Hindlimb muscle (tissue), 1 donor: Measurements from ENCODE around the gene DUSP16. TPM values are rescaled to one million over a fixed set of nuclear protein-coding genes. Genes with fewer than 3 reads are reported as not detected.
"Not testable (repeated sequence)": the region's sequence is repeated elsewhere in the genome, so short reads cannot be mapped to it uniquely, and the experiment has no call there.

Experiments
- DNase-seq: peaks from one replicate; pipeline ENCODE4 v3.0.0-alpha.2; 2013
- polyA plus RNA-seq: library from polyadenylated mRNA; unstranded; fragments of 120-200 nt; gene quantifications from one replicate; pipeline ENCODE4 v1.2.1, GENCODE V29; 2013; ENCODE audit not compliant: insufficient read length

Gene DUSP16
- polyA plus RNA-seq, 1 donor, result 33.2 TPM

DNA sequence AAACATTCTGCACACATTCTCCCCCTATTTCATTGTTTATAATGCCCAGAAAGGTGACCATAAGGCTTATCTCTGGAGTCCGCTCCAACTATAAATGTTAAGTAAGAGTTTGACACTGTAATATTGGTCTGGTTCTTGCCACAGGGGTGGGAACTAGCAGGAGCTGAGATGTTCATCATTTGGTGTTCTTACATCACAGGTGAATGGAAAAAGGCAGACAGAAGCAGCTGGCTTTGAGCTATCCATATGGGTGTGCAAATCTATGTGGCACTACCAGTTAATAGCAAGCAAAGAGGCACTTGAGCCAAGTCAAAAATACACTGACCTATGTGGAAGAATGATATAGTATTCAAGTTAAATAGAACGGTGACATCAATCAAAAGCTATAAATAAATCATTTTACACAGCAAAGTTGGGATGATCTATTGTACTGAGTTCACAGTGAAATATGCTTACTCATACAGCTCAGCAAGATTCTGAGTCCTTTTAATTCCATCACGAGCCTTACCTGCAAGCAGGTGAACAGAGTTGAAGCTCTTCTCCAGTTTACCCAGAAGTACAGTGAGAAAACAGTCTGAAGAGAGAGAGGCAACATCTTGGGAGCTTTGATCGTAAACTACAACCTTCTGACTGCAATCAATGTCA, 43.2 kb downstream of the DUSP16 start:
- DNase-seq, result no peak

DNA sequence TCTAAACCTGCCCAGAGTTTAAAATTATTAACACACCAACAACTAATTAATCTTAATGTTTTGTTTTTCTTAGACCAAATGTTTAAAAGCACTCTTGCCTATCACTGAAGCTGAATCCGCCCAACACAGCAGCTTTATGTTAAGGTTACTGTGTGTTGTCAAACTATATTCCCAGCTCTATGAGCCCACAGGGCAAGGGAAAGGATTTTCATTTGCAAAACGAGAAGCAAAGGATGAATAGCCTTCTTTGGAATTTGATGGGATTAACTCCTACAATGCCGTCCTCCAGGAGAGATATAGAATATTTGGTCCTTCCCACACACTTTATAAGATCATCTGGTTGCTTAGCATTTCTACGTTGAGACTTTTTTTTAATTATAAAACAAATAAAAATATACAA, 43.7 kb downstream of the DUSP16 start:
- DNase-seq, result no peak

- no peak for DNase-seq
Observed at GRCh38 chr12:12518464-12518845, 44.2 kb downstream of the DUSP16 start.

DNA sequence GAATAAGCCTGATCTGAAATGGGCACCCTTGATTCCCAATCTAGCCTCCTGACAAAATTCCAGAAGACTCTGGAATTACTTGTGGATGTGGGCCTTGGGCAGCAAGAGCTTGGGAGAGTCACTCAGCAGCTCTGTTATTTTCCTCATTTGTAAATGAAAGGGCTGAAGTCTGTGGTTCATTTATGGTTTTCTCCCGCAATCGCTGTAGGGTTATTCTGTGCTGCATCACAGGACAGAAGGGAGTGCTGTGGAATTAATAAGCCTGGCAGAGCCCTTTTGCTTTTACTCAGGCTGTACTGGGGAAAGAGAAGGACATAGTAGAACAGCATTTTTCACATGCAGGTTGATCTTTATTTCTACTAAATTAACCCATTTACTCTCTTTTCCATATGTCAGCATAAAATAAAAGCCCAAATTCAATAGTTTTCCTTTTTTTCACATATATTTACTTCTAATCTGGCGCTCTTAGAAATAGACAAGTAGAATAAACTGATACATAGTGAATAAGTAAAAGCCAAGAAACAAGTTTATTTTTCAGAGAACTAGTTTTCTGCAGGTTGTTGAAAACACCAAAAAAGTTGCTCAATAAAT, 49.2 kb downstream of the DUSP16 start:
- no peak for DNase-seq

- no peak for DNase-seq
Observed at GRCh38 chr12:12511895-12512711, 50.6 kb downstream of the DUSP16 start.

DNA sequence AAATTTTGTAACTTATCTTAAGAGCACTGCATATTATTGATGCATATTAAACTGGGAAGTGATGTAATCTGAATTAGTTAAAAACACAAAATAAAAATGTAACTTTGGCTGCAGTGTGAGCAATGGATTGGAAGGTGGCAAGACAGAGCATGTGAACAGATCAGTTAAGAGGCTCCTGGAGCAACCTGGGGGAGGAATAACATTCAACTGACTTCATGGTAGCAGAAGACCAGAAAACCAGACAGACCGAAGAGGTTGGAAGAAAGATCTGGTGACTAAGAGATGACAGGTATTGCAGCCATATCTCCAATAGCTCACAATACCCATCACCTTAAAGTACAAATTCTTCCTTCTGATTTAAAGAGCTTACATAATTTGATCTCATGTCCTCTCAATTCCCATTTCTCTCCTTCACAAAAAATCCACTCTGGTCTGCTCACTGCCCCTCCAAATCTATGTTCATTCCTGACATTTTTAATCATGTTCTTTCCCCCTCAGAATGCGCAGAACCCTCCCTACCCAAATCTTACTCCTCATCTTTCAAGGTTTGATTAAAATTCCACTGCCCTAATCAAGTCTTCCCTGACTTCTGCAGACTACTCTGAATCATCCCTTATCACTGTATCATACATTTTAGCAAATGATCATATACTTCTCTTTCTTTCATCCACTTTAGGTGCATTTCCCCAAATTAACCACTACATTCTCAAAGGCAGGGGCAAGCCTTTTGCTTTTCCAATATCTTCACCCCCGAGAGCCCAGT, 51.5 kb downstream of the DUSP16 start:
- no peak for DNase-seq

DNA sequence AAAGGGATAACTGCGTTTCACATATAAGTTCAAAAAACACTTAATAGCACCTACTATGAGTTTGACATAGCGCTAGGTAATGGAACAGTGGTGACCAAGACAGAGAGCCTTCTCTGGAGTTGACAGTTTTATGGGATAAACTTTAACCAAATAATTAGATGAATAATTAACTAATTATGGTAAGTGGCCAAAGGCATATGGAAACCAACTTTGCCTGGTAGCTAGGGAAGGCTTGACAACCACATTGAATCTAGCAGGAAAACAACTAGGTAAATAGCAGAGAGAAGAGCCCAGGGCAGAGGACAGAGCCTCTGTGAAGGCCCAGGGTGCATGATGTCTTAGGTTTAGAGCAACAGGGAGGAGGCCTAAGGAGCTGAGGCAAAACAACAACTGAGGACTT, 52.1 kb downstream of the DUSP16 start:
- DNase-seq, result no peak

DNA sequence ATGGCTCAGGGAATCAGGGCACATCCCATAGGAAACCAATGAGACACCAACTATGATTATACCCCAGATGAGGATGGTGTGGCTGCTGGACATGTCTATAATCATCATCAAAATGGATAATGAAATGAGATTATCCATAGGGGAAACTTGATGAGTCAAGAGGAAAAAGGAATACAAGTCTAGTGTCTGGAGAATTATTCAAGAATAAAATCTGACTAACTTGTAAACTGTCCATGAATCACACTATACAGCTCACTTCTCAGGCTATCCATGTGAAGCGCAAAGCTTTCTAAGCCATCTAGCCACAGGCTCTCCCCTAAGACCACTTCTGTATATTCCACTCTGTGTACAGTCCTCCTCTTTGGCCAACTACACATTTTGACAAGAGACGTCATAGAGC, 52.5 kb downstream of the DUSP16 start:
- no peak for DNase-seq

- no peak for DNase-seq
Observed at GRCh38 chr12:12508612-12509011, 54.1 kb downstream of the DUSP16 start.

- DNase-seq, result no peak
Observed at GRCh38 chr12:12507121-12507520, 55.5 kb downstream of the DUSP16 start.

GRCh38 chr12:12506496-12506890, 56.2 kb downstream of the DUSP16 start:
- peak; percentile 63 for DNase-seq

DNA sequence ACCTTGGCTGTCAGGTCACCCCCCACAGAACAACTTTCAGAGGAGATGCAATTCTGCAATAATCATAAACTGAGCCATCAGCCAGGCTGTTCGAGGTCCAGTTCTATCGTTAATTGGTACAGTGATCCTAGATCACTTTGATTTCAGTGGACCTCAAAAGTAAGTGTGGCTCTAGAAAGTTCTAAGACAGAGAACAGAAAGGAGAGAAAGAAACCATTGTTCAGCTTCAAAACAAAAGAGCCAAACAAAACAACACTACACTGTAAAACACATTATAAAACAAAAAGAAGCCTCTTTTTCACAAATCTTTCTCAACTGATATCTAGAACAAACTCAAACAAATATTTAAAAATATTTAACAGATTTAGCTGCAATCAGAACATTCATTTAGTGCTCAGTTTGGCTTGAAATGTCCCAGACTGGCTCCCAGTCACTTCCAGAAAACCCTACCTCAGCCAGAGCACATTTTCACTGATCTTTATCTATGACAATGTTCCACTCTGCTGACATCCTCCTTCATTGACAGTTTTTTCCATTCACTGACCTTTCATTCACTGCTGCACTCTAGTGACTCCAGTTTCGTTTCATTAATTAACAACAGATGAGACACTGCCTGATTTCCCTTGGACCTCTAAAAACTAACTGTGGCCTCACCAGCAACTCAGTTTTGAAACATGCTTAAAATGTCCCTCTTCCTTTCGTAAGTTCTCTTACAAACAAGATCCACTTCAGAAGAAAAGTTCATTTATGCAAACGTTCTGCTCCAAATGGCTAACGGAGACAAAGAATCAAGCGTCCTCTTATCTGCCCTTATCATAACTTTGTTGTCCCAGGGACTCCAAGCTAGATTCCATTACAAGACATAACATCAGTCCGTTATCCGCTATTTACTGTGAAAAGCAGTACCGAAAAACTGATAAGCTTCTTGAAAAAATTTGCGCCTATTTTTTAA, 56.8 kb downstream of the DUSP16 start:
- DNase-seq, result peak; percentile 75

- no peak for DNase-seq
Observed at GRCh38 chr12:12503384-12504078, 59.1 kb downstream of the DUSP16 start.

DNA sequence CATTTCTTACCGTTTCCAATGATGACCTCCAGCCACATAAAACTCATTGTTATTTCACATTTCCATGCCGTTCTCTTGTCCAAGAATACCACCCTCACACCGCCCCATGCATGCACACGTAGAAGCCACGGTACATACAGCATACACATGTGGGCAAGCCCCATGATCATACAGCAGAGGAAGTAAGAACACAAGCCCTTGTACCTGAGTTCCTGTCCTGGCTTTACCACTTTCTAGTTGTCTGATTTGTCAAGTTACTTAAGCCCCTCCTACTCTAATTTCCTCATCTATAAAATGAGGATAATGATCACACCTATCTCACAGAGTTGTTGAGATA, 59.9 kb downstream of the DUSP16 start:
- no peak for DNase-seq

DNA sequence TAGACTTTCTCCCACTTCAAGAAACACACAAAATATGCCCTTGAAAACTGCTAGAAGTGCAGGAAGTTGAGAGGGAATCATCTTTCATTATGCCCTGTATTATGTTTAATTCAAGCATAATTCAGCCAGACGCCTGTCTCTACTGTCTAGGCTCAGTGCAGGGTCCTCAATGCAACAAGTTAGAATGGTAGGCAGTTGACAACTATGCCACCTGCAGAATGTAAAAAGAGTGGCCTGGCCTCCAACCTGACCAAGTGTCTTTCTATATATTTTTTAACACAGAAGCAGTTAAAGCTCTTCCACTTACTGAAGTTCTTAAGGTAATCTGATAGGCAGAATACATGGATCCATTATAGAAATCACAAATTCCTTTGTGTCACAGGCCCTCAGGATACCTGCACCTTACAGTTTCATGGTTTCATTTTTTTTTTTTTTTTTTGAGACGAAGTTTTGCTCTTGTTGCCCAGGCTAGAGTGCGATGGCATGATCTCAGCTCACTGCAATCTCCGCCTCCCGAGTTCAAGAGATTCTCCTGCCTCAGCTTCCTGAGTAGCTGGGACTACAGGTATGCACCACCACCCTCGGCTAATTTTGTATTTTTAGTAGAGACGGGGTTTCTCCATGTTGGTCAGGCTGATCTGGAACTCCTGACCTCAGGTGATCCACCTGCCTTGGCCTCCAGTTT, 60.4 kb downstream of the DUSP16 start:
- DNase-seq, result not testable (repeated sequence)

DNA sequence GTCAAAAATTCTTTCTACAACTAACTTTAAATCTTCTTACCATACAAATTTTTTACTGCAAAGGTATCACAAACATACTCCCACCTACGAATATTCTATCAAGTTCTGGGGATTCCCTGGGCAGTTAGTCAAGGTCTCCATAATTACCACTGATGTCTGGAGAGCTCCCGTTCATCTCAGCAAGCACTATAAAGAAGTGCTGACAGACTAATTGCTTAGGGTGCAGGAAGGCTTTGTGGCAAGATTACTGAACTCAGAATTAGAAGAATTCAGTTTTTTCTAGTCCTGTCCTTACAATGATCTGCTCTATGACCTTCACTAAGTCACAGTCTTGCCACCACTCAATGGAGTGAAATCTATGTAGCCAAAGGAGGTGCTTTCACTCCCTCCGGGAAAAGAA, 61.5 kb downstream of the DUSP16 start:
- DNase-seq, result no peak

- no peak for DNase-seq
Observed at GRCh38 chr12:12499909-12500604, 62.6 kb downstream of the DUSP16 start.

DNA sequence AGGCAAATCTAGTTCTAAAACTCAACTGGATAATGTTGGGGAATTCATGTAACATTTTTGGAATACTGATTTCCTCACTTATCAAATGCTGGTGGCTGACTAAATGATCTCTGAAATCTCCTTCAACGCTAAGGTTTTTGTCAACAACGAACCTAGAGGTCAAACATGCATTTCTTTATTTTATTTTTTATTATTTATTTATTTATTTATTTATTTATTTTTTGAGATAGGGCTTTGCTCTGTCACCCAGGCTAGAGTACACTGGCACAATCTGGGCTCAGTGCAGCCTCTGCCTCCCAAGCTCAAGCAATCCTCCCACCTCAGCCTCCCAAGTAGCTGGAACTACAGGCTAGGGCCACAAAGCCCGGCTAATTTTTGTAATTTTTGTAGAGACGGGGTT, 64.5 kb downstream of the DUSP16 start:
- no peak for DNase-seq

GRCh38 chr12:12495536-12495935, 67.1 kb downstream of the DUSP16 start:
- no peak for DNase-seq

- DNase-seq, result no peak
Observed at GRCh38 chr12:12492547-12492946, 70.1 kb downstream of the DUSP16 start.
